GM19468 (cell line): ENCODE data around the gene RAX2.

Source experiments
- ATAC-seq: cut with Tn5 transposase; IDR thresholded peaks from one replicate; pipeline ENCODE4 v1.9.1; 2021; ENCODE audit warnings: mild to moderate bottlenecking, moderate library complexity, moderate number of reproducible peaks; ENCODE audit not compliant: unreplicated experiment; ENCODE audit errors: extremely low read depth

Gene RAX2

DNA sequence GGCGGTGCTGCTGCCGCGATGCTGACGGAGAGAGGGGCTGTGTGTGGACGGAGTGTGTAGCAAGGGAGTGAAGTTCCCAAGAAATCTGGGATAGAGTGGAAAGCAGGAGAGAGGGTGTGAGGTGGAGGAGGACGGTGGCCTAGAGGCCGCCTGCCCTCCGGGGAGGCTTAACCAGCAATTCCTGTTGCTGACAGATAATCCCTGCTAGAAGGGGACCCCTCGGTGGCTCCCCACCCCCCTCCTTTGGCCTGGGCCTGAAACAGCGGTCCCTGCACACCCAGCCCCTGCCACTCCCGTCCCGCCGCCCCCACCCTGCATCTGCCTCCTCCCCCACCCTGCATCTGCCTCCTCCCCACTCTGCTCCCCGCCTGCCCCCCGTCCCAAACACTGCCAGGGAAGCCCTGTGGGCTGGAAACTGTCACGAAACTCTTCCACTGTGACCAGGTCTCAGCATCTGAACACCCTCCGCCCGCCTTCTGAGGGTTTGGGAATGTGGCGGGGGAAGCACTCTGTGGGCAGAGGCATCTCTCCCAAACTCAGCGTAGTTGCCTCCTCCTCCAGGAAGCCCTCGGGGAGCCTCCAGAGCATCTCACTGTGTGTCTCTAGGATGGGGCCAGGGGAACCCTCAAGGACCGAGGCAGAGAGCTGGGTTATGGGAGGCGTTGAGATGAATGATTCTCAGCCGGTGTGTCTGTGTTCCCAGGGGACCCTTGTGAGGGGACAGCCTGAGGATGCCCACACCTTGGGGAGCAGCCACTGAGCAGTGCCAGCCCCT is 31.3 kb upstream of the RAX2 start:
- no peak for ATAC-seq

DNA sequence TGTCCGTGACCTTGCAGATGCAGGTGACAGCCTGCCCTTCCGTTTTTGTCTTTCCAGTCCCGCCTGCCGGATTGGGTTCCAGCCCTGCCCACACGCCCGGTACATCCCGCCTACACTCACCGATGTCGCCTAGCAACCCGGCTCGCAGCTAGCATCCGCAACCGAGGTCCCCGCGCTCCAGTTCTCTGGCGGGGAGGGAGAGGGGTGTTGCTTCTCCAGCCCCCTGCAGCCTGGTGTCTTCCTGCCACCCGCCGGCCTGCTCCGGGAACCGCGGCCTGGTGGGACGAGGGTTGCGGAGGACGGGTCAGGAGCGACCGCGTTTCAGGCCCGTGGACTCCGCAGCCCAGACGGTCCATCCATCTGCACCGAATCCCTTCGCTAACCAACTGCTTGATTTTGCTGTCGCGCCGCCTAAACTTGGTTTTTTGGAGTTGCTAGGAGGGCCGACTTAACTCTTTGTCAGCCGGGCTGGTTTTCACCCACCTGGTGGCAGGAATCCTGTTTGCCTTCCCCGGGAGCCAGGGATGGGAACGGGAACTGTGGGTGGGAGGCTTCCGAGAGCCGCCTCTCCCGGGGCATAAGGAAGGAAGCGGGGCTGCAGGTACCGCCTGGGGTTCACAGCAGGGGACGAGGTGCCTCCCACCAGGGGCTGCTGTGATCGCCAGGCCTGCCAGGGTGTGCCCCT is 29.5 kb upstream of the RAX2 start:
- ATAC-seq: no peak

DNA sequence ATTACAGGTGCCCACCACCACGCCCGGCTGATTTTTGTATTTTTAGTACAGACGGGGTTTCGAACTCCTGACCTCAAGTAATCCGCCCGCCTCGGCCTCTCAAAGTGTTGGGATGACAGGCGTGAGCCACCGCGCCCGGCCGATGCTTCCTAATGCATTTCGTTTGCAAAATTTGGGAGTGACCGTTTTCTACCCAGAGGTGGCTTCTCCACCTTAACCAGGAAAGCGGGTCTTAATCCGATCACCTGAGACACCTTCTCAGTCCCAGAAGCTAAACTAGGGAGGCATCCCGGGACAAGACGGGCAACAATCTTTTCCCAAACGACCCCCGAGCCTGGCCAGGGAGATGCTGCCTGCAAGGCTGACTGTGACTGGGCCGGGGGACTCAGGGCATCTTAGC is 29.0 kb upstream of the RAX2 start:
- ATAC-seq: no peak

DNA sequence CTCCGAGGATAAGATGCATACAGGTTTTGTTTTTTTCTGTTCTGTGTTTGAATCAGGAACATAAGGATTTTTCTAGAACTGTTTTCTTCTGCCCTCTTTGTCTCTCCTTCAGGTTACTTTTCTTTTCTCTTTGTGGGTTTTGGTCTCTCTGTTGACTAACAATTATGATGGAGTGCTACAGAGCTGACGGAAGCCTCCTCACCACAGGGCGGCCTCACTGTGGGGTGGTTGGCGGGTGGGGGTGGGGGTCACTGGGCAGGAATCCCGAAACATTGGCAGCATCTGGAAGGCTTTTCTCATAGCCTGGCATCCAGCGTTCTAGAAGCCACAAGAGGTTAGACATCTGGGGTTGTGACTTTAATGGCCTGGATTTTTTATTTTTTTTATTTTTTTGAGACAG is 26.1 kb upstream of the RAX2 start:
- no peak for ATAC-seq

DNA sequence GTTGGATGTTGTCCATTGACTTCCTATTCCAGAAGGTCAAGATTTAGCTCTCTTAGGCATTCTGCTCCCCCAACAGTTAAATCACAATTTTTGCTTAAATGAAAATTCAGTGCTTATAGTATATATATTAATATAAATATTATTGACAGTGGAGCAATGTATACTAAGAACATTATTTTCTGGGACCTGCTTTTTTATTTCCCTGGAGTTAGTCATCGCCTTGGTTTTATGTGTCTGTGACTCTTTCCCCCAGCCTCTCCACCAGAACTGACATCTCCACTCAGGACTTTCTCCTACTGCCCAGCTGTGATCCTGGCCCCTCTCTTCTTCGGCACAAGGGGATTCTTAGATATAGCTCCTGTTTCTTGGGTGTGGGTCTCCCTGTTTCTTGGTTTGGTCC is 24.3 kb upstream of the RAX2 start:
- no peak for ATAC-seq

DNA sequence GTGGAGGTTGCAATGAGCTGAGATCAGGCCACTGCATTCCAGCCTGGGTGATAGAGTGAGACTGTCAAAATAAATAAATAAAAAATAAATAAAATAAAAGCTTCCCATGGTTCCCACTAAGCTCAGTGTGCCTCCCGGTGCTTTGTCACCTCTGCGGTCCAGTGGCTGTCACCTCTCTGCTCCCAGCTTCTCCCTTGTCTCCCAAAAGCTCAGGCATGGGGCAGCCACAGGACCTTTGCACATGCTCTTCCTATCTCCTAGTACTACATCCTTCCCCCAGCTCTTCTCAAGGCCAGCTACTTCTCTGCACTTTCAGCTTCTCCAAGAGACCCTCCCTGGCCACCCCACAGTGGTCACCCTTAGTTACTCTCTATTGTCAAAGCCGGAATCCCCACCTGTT is 21.8 kb upstream of the RAX2 start:
- ATAC-seq: no peak

DNA sequence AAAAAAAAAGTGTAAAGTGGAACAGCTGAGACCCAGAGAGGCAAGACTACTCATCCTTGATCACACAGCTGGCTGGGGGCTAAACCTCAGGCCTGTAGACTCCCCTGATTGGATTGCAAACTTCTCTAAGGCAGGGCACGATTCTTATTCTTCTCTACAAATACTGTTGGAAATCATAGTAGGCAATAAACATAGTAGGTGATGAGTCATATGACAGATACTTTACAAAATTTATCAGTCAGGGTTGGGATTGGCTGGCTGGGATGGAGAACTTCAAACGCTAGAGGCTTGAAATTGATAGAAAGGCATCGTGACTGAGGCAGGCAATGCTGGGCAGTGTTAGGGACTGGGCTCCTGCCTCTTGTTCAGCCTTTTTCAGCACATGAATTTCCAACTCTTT is 20.1 kb upstream of the RAX2 start:
- ATAC-seq: no peak

DNA sequence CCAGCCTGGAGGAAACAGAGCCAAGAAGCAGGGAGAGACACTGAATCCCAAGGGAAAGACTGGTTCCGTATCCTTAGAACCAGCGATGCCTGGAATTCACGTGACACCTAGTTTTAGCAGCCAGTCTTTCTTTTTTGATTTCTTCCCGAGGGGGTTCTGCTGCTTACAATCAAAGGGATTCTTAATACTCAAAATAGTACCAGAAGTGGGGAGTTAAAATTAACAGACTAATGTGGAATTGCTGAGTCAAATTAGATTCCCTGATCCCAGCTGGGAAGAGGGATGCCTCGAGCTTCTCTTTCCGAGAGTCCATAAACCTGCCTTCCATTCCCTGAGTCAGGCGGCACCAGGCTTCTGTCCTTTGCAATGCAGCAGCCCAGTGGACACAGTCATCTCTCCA is 18.9 kb upstream of the RAX2 start:
- ATAC-seq: no peak

DNA sequence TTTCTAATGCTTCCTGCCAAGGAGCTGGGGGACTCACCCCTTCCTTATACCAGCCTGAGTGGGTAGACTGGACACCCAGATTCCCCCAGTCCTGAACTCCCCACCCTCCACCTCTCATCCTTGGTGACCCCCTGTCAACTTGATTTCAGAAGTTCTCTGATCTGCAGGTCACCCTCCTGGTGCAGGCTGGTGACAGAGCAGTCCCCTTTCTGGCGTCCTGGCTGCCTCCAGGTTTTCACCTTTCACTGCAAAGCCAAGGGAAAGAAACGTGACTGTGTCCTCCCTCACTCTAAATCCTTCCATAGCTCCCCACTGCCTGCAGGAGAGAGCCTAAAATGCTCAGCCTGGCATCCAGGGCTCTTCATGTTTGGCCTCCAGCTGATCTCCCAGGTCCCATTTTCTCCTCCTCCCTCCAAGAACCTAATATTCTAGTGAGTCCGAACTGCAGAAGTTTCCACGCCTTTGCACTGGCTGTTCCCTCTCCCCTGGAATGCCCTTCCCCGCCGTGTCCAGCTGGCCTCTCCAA is 18.2 kb upstream of the RAX2 start:
- no peak for ATAC-seq

DNA sequence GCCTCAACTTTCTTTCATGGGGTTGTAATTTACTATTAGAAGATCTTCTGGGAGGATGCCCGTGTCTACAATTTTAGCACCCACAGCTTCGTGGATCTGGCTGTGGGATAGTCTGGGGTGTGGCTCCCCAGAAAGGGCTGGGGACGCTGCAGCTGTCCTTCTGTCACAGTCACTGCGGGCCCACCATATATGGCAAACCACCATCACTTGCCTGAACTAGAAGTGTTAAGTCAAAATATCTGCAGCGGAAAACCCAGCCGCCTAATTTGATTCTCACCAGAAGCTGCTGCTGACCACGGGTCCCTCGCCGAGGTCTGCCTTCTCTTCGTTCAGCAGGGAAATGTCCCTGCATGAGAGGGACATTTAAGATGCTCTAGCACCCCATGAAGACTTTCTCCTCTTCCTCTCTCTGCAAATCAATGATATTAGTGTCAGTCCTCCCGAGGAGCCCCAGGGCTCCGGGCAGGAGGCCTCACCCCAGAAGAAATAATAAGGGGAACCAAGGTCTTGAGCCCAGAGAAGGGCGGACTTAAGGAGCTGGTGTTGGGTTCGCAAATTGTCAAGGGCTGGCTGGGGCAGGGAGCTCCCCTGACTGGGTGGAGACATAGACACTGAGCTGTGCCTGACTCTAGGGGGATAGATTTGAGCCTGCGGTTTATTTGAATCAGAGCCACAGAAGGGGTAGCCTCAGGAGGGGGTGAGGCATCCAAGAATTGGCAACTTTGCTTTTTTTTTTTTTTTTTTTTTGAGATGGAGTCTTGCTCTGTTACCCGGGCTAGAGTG is 17.2 kb upstream of the RAX2 start:
- ATAC-seq: no peak

DNA sequence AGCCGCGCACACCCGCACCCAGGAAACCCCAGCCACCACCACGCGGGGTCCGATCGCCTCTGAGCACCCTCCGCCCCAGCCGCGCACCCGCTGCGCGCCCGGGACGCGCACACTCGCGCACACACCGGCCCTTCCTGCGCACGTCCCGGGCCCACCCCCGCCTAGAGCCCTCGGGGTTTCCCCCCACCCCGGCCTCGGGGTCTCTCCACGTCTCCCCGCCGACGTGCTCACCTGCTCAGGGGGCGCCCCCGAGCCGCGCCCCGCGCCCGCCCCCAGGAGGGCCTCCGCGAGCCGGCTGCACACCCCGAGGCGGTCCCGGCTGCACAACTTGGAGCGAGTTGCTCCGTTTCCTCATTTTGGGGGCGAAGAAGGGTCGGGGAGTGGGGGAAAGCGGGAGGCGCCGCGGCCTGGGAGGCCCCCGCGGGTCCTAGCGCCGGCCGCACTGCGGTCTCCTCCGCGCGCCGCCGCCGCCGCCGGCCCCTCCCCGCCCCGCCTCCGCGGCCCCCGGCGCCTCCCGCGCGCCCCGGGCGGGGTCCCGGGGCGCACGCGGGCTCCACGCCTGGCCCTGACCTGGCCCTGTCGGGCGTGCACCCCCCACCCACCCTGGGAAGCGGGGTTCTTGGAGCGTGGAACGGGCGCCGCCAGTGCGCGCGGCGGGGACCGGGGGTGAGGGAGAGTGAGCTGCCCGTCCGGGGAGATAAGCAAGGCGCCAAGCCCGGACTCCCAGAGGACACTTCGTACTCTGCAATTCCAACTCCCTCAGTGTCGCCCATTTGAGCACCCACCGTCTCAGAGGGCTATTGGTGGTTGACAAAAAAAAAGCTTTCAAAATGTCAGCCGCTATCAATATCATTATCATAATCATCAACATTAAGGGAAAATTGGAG is 14.2 kb upstream of the RAX2 start, which contains the start of gene MATK:
TSS of gene MATK (minus strand) at position 444 of the 887 bp plus-strand sequence. CDS start 1,246 bp downstream, outside the sequence.
- ATAC-seq: no peak

DNA sequence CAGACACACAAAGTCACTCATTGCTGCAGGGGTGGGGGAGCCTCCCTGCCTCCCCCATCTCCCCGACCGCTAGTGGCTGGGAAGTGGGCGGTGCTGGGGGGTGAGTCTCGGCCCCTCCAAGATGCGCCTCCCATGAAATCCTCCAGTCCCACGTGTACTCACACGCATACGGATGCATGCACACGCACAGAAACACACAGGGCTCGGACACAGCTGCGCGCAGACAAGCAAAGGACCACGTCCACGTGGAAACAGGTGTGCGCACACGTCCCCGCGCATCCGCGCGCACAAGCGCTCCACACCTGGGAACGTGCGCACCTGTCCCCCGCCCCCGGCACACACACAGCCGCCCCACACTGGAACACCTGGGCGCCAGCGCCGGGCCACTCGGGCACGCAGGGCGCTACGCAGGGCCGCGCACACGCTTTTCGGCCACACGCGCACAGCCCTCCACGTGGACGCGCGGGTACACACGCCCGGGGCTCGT is 13.5 kb upstream of the RAX2 start:
- ATAC-seq: no peak

DNA sequence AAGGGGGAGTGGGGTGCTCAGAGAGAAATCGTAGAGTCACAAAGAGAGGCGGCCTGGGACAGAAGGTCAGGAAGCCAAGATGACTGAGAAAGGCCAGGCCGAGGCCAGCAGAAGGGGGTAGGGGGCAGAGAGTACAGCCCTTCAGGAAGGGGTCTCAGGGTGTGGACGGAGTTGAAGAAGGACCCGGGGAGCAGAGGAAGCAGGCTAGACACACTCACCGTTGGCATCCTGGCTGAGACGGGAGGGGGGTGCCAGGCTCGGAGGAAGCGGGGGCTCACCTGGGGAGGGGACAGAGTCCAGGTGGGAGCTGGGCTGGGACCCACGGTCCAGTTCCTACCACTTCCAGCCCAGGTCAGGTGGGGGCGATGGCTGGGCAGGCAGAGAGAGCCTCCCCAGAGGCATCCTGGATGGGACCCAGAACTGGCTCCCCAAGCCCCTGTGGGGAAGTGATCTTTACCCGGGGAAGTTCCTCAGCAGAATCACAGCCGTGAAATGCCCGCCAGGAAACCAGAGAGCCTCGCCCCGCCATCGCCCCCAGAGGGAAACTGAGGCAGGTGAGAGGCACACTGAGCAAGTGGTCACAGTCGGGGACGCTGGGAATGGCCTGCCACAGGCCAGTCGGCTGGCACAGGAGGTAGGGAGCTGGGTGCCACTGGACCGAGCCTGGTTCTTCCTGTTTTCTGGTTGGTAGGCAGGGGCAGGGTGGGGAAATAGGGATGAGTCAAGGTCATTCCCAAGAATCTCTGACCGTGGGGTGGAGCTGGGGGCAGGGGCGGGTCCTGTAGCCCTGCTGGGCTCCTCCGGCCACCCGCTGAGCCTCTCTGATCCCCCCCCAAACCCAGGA is 12.8 kb upstream of the RAX2 start:
- no peak for ATAC-seq

DNA sequence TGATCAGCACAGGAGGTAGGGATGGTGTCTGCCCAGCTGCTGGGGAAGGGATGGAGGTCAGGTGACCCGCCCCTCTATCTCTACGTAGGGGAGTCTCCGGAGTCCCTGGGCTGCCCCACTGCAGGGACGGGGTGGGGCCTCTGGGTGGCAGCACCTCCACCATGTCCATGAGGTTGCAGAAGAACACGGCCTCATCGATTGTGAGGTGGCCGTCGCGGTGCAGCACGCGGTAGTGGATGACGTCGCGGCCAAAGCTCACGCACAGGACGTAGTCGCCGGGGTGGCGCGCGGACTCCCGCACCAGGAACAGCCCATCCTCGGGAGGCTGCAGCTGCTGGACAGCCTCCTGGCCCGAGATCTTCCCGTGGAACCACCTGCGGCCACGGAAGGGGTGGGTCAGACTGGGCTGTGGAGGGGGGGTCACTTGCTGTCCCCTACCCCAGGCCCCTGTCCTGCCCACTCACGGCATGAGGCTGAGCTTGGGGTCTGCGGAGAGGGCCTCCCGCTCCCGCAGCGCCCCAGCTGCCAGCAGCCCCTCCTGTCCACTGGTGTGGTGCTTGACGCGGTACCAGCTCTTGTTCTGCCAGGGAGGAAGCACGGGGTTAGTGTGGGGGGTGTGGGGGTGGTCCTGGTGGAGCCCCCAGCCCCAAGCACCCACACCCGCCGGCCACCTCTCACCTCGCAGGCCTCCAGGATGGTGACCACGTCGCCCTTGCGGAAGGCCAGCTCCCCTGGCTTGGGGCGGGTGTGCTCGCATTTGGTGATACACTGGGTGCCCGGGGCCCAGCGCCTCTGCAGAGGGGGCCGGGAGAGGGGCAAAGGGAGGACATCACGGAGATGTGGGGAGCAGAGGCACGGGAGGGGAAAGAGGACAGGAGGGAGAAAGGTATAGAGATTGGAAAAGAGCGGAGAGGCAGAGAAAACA is 11.9 kb upstream of the RAX2 start:
- no peak for ATAC-seq

DNA sequence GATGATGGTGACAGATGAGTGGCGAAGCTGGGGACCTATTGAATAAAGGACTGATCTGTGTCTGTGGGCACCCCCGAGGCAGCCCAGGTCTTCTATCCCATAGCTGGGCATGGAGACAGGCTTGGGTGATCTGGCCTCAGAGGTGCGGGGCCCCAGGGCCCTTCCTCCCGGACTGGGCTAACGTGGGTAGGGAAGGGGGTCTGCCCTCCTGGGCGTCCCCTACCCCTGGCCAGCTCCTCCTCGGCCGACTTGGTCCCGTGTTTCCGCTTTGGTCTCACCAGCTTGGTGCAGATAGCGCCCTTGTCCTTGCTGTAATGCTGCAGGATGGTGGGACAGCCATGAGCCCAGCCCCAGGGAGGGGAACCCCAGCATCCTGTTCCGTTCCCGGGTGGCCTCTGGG is 10.9 kb upstream of the RAX2 start:
- ATAC-seq: no peak

DNA sequence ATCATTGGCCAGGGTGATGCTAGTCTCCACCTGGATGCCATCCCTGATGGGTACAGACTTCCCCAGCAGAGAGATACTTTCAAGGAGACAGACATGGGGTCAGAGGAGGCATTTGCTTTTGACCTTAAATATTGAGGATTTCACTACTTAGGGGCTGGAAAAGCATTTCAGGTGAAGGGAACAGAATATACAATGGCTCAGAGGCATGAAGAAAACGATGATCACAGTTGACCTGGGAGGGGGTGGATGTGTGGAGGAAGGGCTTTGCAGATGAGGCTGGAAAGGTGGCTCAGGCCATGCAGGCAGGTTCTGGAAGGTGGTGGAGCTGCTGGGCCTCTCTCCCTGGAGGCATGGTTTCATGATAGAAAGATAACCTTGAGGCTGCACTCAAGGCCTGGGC is 10.3 kb upstream of the RAX2 start:
- ATAC-seq: no peak

DNA sequence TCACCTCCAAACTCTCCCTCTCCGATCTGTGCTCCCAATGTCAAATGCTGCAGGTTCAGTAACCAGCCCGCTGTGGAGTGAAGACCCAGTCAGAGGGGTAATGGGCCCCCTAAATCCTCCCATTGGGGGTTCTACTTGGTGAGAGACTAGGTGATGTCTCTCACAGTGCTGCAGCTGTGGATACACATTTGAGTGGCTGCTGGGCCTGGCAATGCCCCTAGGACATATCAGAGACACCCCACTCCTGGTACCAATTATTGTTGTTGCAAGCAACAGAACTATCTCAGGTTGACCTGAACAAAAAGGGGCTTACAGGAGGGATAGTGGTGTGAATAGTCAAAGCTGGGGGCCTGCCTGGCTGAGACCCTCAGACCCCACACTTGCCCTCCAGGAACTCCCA is 9.6 kb upstream of the RAX2 start:
- no peak for ATAC-seq

DNA sequence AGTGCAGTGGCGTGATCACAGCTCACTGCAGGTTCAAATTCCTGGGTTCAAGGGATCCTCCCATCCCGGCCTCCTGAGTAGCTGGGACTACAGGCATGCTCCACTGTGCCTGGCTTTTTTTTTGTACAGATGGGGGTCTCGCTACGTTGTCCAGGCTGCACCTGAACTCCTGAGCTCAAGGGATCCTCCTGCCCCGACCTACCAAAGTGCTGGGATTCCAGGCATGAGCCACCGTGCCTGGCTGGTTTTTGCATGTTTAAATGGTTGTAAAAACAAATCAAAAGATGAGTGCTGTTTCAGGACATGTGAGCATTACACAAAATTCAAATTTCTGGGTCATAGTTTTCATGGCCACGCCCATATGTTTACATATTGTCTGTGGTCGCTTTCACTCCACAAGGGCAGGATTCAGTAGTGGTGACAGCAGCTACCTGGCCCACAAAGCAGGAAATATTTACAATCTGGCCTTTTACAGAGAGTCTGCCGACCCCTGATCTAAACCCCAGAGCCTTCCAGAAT is 8.8 kb upstream of the RAX2 start:
- no peak for ATAC-seq
